Measurements from ENCODE around the gene KLK6.

DNA sequence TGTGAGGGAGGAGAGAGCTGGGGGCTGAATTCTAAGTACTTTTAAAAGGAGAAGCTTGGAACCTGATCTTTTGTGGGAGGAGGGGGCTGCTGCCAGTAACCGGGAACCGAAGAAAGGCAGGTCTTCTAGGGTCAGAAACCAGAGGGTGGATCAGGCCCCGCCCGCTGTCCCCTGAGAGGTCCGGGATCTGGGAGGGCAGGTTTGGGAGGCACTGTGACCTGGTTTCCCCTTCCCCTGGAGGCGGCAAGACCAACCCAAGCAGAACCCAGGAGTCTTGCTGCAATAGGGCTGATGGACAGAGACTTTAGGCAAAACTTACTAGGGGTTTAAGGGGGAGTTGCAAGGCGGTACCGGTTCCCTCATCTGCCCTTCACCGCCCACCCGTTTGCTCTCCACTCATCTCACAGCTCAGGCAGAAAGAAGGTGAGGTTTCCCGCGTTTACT, 32.7 kb upstream of the KLK6 start:
- TF ChIP-seq, protein P1, sequence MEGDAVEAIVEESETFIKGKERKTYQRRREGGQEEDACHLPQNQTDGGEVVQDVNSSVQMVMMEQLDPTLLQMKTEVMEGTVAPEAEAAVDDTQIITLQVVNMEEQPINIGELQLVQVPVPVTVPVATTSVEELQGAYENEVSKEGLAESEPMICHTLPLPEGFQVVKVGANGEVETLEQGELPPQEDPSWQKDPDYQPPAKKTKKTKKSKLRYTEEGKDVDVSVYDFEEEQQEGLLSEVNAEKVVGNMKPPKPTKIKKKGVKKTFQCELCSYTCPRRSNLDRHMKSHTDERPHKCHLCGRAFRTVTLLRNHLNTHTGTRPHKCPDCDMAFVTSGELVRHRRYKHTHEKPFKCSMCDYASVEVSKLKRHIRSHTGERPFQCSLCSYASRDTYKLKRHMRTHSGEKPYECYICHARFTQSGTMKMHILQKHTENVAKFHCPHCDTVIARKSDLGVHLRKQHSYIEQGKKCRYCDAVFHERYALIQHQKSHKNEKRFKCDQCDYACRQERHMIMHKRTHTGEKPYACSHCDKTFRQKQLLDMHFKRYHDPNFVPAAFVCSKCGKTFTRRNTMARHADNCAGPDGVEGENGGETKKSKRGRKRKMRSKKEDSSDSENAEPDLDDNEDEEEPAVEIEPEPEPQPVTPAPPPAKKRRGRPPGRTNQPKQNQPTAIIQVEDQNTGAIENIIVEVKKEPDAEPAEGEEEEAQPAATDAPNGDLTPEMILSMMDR (IDR thresholded peaks at IDR 0.05) = no peak
- TF ChIP-seq EP300 (IDR thresholded peaks at IDR 0.05) (no peak), POLR2A (IDR thresholded peaks at IDR 0.05) (no peak)
